Stomach (tissue), 4 donors: ENCODE measurements around the gene LINGO4.

ENCODE experiments used
- CTCF ChIP-seq, 7 experiments: fragments of 450-650 bp in 4 of 7; fragments of 200-600 bp in 3 of 7; sonication (generic) in 3 of 7; IDR thresholded peaks; one replicate each; pipeline ENCODE4 v1.5.1; 2016 to 2019; ENCODE audit warnings: antibody characterized with exemption in 7 of 7, control low read depth in 2 of 7, mild to moderate bottlenecking in 1 of 7
- EP300 ChIP-seq: sonication (generic); formaldehyde crosslinking; IDR thresholded peaks from one replicate; pipeline ENCODE4 v1.6.1; 2017; ENCODE audit warnings: antibody characterized with exemption
- POLR2A ChIP-seq, 4 donors: fragments of 450-650 bp; IDR thresholded peaks; one replicate each; pipeline ENCODE4 v1.6.1; 2016; ENCODE audit warnings: antibody characterized with exemption in 4 of 4, control low read depth in 2 of 4, mild to moderate bottlenecking in 1 of 4, moderate library complexity in 1 of 4

GRCh38 chr1:151799179-151800022 lies 5.8 kb downstream of the LINGO4 start:
- TF ChIP-seq CTCF (IDR thresholded peaks at IDR 0.05) (no peak), POLR2A (IDR thresholded peaks at IDR 0.05) (no peak), EP300 (no peak)
